AG09319 (cell line): ENCODE results near the gene DIRAS2.

ENCODE experiments used
- DNase-seq: peaks from one replicate; pipeline ENCODE4 v3.0.0-alpha.2; 2010; ENCODE audit warnings: low read depth; ENCODE audit errors: extremely low read depth
- CTCF ChIP-seq: IDR thresholded peaks from 2 replicates; pipeline ENCODE4 v1.5.1; 2011; ENCODE audit warnings: low read depth, mild to moderate bottlenecking, inconsistent platforms, low read length, moderate library complexity

DIRAS2 gene

GRCh38 chr9:90637626-90638025 lies 5.0 kb downstream of the DIRAS2 start:
- DNase-seq: no peak
- no peak for TF ChIP-seq CTCF

GRCh38 chr9:90632647-90633207 lies 9.9 kb downstream of the DIRAS2 start:
- TF ChIP-seq CTCF: no peak
- DNase-seq: no peak

GRCh38 chr9:90631964-90632363 lies 10.7 kb downstream of the DIRAS2 start:
- no peak for DNase-seq
- TF ChIP-seq CTCF: no peak

GRCh38 chr9:90629991-90630390 lies 12.6 kb downstream of the DIRAS2 start:
- TF ChIP-seq CTCF: no peak
- no peak for DNase-seq

GRCh38 chr9:90629354-90629753 lies 13.3 kb downstream of the DIRAS2 start:
- TF ChIP-seq CTCF: no peak
- DNase-seq: no peak

GRCh38 chr9:90616806-90617205 lies 25.8 kb downstream of the DIRAS2 start:
- TF ChIP-seq CTCF: no peak
- DNase-seq: no peak

- DNase-seq: no peak
These were observed 29.1 kb downstream of the DIRAS2 start for GRCh38 chr9:90613502-90613901.

More at GRCh38 chr9:90613502-90613901, 29.1 kb downstream of the DIRAS2 start:
- no peak for TF ChIP-seq CTCF
